HCT116 (cell line): ENCODE data around the gene ADGRV1. TPM values are rescaled to one million over a fixed set of nuclear protein-coding genes. Genes with fewer than 3 reads are reported as not detected.

ENCODE experiments used
- ATAC-seq: fragments of 200-7000 bp; cut with Tn5 transposase; 2 replicates; pipeline ENCODE4 v1.9.1; 2020; ENCODE audit warnings: mild to moderate bottlenecking, moderate library complexity
- BruUV-seq: library from RNA; stranded (reverse); fragments of 400-500 nt; replicated peaks from 2 replicates; lab custom pipeline; 2021; lab: Mats Ljungman, UMichigan
- CTCF ChIA-PET: fragments of 300-600 bp; sonication (Branson Sonifier 250); formaldehyde crosslinking; loops from one replicate; lab custom pipeline; 2021; ENCODE audit warnings: antibody characterized with exemption; lab: Charles Lee
- POLR2A ChIA-PET: fragments of 300-600, 350-600 bp; sonication (Branson Sonifier 250); formaldehyde crosslinking; loops from one replicate; lab custom pipeline; 2021; ENCODE audit warnings: antibody characterized with exemption; lab: Charles Lee
- RAD21 ChIA-PET, 2 experiments: fragments of 300-600 bp; sonication (Branson Sonifier 250); formaldehyde crosslinking; loops; one replicate each; lab custom pipeline; 2023; ENCODE audit warnings: low total read pairs in 2 of 2; ENCODE audit not compliant: uncharacterized antibody in 2 of 2, unreplicated experiment in 2 of 2, low non-redundant PET in 1 of 2; lab: Charles Lee
- DNase-seq: peaks from one replicate; pipeline ENCODE4 v3.0.0-alpha.2; 2010; ENCODE audit warnings: low read depth, low spot score
- H2AFZ ChIP-seq: fragments of 200-600 bp; shearing (Covaris generic), sonication (generic); 2 replicates; pipeline ENCODE4 v1.6.1; 2017; ENCODE audit warnings: low read depth, mixed run types, mixed read lengths, antibody characterized with exemption, low read length; ENCODE audit not compliant: poor library complexity, severe bottlenecking
- H3K27ac ChIP-seq: 2 replicates; pipeline ENCODE4 v1.5.1; 2012; ENCODE audit warnings: low read depth, low read length
- H3K27me3 ChIP-seq: fragments of 200-600 bp; sonication (generic); 2 replicates; pipeline ENCODE4 v1.6.1; 2016; ENCODE audit warnings: mixed run types, low read length, mixed read lengths; ENCODE audit not compliant: insufficient read depth
- H3K36me3 ChIP-seq, 2 experiments: fragments of 200-500 bp in 1 of 2; fragments of 200-600 bp in 1 of 2; sonication (Bioruptor generic) in 1 of 2; sonication (generic) in 1 of 2; 2 replicates each; pipeline versions ENCODE4 v1.5.1 to v1.6.1; 2014 to 2016; ENCODE audit warnings: low read length in 2 of 2, inconsistent platforms in 1 of 2, mixed read lengths in 1 of 2, mixed run types in 1 of 2; ENCODE audit not compliant: insufficient read depth in 2 of 2, control insufficient read depth in 1 of 2
- H3K4me1 ChIP-seq, 2 experiments: fragments of 200-600 bp in 1 of 2; sonication (generic) in 1 of 2; 2 replicates each; pipeline versions ENCODE4 v1.5.1 to v1.6.1; 2012 to 2017; ENCODE audit warnings: low read length in 2 of 2, inconsistent platforms in 1 of 2, mild to moderate bottlenecking in 1 of 2, mixed read lengths in 1 of 2, mixed run types in 1 of 2, moderate library complexity in 1 of 2; ENCODE audit not compliant: insufficient read depth in 2 of 2, control insufficient read depth in 1 of 2
- H3K4me2 ChIP-seq: fragments of 200-600 bp; sonication (generic); 2 replicates; pipeline ENCODE4 v1.6.1; 2017; ENCODE audit warnings: mixed run types, low read length, mixed read lengths
- H3K4me3 ChIP-seq, 2 experiments: fragments of 200-600 bp in 1 of 2; sonication (generic) in 1 of 2; replicated peaks in 1 of 2; 2 replicates each; pipeline ENCODE4 v1.5.1; 2011 to 2016; ENCODE audit warnings: low read length in 2 of 2, control low read depth in 1 of 2, low read depth in 1 of 2, mild to moderate bottlenecking in 1 of 2, mixed read lengths in 1 of 2, mixed run types in 1 of 2
- H3K79me2 ChIP-seq: fragments of 200-600 bp; sonication (generic); 2 replicates; pipeline ENCODE4 v1.6.1; 2017; ENCODE audit warnings: mild to moderate bottlenecking, mixed run types, low read length, moderate library complexity, mixed read lengths; ENCODE audit not compliant: insufficient read depth
- H3K9ac ChIP-seq: fragments of 200-600 bp; sonication (generic); 2 replicates; pipeline ENCODE4 v1.6.1; 2016; ENCODE audit warnings: low read length, mixed read lengths
- H3K9me2 ChIP-seq: fragments of 200-600 bp; sonication (generic), shearing (Covaris generic); 2 replicates; pipeline ENCODE4 v1.6.1; 2017; ENCODE audit warnings: mixed run types, mild to moderate bottlenecking, moderate library complexity; ENCODE audit not compliant: insufficient read depth
- H3K9me3 ChIP-seq, 2 experiments: fragments of 200-500 bp in 1 of 2; fragments of 200-600 bp in 1 of 2; sonication (Bioruptor generic) in 1 of 2; sonication (generic) in 1 of 2; 2 replicates each; pipeline ENCODE4 v1.6.1; 2014 to 2017; ENCODE audit warnings: low read length in 2 of 2, mixed read lengths in 2 of 2, inconsistent platforms in 1 of 2, low read depth in 1 of 2, mild to moderate bottlenecking in 1 of 2, mixed run types in 1 of 2, moderate library complexity in 1 of 2; ENCODE audit not compliant: control insufficient read depth in 1 of 2, insufficient read depth in 1 of 2
- H4K20me1 ChIP-seq: fragments of 200-600 bp; sonication (generic), shearing (Covaris generic); 2 replicates; pipeline ENCODE4 v1.6.1; 2017; ENCODE audit warnings: mixed run types, mild to moderate bottlenecking, moderate library complexity; ENCODE audit not compliant: insufficient read depth
- CBX3 ChIP-seq: IDR thresholded peaks from 2 replicates; pipeline ENCODE4 v1.6.1; 2012; ENCODE audit warnings: low read depth
- CEBPB ChIP-seq: IDR thresholded peaks from 2 replicates; pipeline ENCODE4 v1.6.1; 2012; ENCODE audit warnings: low read depth
- MAX ChIP-seq: IDR thresholded peaks from 2 replicates; pipeline ENCODE4 v1.6.1; 2012
- RAD21 ChIP-seq: IDR thresholded peaks from 2 replicates; pipeline ENCODE4 v1.6.1; 2012; ENCODE audit warnings: low read depth, mild to moderate bottlenecking
- REST ChIP-seq: IDR thresholded peaks from 2 replicates; pipeline ENCODE4 v1.6.1; 2012; ENCODE audit warnings: low read depth
- SIN3A ChIP-seq: IDR thresholded peaks from 2 replicates; pipeline ENCODE4 v1.6.1; 2012; ENCODE audit warnings: low read depth
- SRF ChIP-seq: IDR thresholded peaks from 2 replicates; pipeline ENCODE4 v1.6.1; 2012; ENCODE audit warnings: low read depth
- TCF7L2 ChIP-seq: IDR thresholded peaks from 2 replicates; pipeline ENCODE4 v1.7.0; 2011; ENCODE audit warnings: borderline replicate concordance, inconsistent platforms; ENCODE audit not compliant: insufficient read depth, insufficient read length; ENCODE audit errors: extremely low read depth
- ZNF274 ChIP-seq: fragments of 200-500 bp; sonication (Bioruptor generic); IDR thresholded peaks from 2 replicates; pipeline ENCODE4 v1.6.1; 2014; ENCODE audit warnings: mild to moderate bottlenecking, low read depth, low read length, inconsistent platforms
- intact Hi-C: fragments of 100-400 bp; cut with micrococcal nuclease; formaldehyde crosslinking; loops from 2 replicates; pipeline ENCODE4 v1.10.0; 2022
- total RNA-seq: library from RNA; stranded (reverse); gene quantifications from one replicate; pipeline ENCODE4 v1.2.1, GENCODE V29; 2021; ENCODE audit not compliant: unreplicated experiment

Gene ADGRV1
- total RNA-seq, 1 experiment from 2014 or later = 6.0 TPM

GRCh38 chr5:90947667-90948066 is 389.1 kb downstream of the ADGRV1 start:
- Histone ChIP-seq H3K9me3 (no peaks in the 10 kb centered on the region), H3K79me2 (no peaks in the 10 kb centered on the region), H3K9me2 (no peaks in the 10 kb centered on the region), H3K9ac (no peak overlapping the region), H2AFZ (no peak overlapping the region), H3K27ac (no peak overlapping the region), H3K27me3 (no peaks in the 10 kb centered on the region), H3K4me2 (no peak overlapping the region), H3K4me3 (no peak overlapping the region), H3K4me1 (no peaks in the 10 kb centered on the region), H3K36me3 (no peaks in the 10 kb centered on the region), H4K20me1 (no peaks in the 10 kb centered on the region)
- DNase-seq (no peak), ATAC-seq (no peak)
- ChIA-PET CTCF (no interaction called here), POLR2A (no interaction called here), RAD21 (no interaction called here)
- BruUV-seq = no TSS peak
- TF ChIP-seq RAD21 (no peak), SIN3A (no peak), SRF (no peak), CEBPB (no peak), ZNF274 (no peak), REST (no peak), TCF7L2 (no peak), MAX (no peak), CBX3 (no peak)
- intact Hi-C loops = no loop called here
